GM23248 (cell line): Measurements from ENCODE around the gene BCKDK.

Experiments
- EZH2 ChIP-seq: fragments of 200-600 bp; sonication (generic); IDR thresholded peaks from 2 replicates; pipeline ENCODE4 v1.6.1; 2018; ENCODE audit warnings: antibody characterized with exemption, mild to moderate bottlenecking; ENCODE audit not compliant: insufficient read depth, poor library complexity, severe bottlenecking
- EZH2phosphoT487 ChIP-seq: fragments of 200-600 bp; sonication (generic); IDR thresholded peaks from 2 replicates; pipeline ENCODE4 v1.6.1; 2018; ENCODE audit warnings: antibody characterized with exemption, moderate library complexity, mild to moderate bottlenecking, low read depth; ENCODE audit not compliant: insufficient read depth

GRCh38 chr16:31088459-31089183 lies 19.6 kb upstream of the BCKDK start, which contains the start of gene PRSS53:
- TF ChIP-seq EZH2 (no peak), EZH2phosphoT487 (no peak)
